Epithelial cell of proximal tubule (primary cell): Measurements from ENCODE around the gene COG2. TPM values are rescaled to one million over a fixed set of nuclear protein-coding genes. Genes with fewer than 3 reads are reported as not detected.

ENCODE experiments used
- DNase-seq: peaks from one replicate; pipeline ENCODE4 v3.0.0-alpha.2; 2011; ENCODE audit warnings: low read depth
- H3K4me3 ChIP-seq: 2 replicates; pipeline ENCODE4 v1.5.1; 2011; ENCODE audit warnings: low read depth, mild to moderate bottlenecking, low read length
- total RNA-seq: library from RNA; depleted of rRNA; stranded (reverse); fragments of >200 nt; gene quantifications from 2 replicates; pipeline ENCODE4 v1.2.3, GENCODE V29; 2015
- TF ChIP-seq, protein P1 (sequence below): conservative IDR thresholded peaks from 2 replicates; pipeline ENCODE4 v1.5.1; 2012; ENCODE audit warnings: low read depth, mild to moderate bottlenecking, low read length

The COG2 gene
- total RNA-seq, 1 donor from 2014 or later = 17.2 TPM

DNA sequence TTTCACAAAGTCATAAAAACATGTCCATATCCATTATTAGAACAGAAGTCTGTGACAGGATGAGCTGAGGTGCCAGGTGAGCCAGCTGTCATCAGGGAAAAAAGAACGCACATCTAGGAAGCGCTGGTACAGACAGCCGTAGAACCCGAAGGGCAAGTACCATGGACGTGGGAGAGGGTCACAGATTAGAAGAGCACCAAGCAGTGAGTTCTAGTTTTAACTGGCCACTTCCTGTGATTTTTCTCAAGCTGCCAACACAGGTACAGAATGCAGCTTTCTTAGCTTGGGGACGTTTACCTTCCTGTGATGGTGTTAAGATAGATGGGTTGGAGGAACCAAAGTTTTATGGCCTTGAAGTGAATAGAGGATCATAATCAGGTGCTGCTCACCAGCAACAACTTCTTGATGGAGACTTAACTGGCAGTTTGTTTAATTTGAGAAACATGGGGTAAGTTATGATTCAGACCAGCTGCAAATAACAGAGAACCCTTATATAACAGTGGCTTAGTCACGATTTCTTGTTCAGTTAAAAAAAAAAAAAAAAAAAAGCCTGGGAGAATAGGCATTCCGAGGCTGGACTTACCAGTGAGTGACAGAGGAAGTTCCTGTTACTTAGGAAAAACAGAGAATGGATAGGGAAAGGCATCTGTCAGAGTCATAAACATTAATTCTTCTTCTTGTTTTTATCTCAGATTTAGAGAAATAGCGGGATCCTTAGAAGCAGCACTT is 40.8 kb downstream of the COG2 start:
- H3K4me3 ChIP-seq = no peak overlapping the region
- no peak for DNase-seq
- TF ChIP-seq, protein P1, sequence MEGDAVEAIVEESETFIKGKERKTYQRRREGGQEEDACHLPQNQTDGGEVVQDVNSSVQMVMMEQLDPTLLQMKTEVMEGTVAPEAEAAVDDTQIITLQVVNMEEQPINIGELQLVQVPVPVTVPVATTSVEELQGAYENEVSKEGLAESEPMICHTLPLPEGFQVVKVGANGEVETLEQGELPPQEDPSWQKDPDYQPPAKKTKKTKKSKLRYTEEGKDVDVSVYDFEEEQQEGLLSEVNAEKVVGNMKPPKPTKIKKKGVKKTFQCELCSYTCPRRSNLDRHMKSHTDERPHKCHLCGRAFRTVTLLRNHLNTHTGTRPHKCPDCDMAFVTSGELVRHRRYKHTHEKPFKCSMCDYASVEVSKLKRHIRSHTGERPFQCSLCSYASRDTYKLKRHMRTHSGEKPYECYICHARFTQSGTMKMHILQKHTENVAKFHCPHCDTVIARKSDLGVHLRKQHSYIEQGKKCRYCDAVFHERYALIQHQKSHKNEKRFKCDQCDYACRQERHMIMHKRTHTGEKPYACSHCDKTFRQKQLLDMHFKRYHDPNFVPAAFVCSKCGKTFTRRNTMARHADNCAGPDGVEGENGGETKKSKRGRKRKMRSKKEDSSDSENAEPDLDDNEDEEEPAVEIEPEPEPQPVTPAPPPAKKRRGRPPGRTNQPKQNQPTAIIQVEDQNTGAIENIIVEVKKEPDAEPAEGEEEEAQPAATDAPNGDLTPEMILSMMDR = no peak

DNA sequence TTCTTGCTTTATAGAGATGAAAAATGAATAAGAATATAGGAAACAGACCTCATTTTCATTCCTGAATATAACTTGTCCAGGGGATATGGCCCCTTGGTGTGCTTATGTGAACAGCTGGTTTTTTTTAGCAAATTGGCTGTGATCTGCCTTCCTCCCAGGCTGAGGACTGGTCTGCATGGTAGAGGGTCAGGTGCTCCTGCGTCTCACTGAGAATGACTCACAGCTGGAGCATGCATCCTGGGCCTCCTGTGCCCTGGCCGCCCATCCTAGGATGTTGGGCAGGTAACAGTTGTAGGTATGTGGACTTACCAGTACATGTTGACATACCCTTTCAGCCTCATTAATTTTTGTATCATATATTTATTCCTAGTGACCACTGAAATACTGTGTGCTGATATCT is 41.9 kb downstream of the COG2 start:
- DNase-seq = no peak

DNA sequence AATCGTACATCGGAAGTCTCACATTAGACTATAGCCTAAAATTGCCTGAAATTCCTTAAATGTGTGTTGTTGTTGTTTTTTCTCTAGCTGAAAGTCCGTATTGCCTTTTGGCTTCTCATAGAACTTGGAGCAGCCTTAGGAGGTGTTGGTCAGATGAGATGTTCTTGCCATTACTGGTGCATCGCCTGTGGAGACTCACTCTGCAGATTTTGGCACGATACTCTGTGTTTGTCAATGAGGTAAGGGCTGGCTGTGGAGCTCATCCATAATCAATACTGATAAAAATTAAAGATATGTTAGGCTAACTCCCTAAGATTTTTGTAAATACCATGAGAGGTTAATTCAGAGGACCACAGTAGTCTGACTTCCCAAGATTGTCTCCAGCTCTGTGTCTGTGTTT is 42.7 kb downstream of the COG2 start:
- TF ChIP-seq, protein P1 = no peak
- no peak for DNase-seq
- no peak overlapping the region for H3K4me3 ChIP-seq

More for the DNA sequence above, 41.9 kb downstream of the COG2 start:
- TF ChIP-seq, protein P1 = no peak
- H3K4me3 ChIP-seq = no peak overlapping the region

DNA sequence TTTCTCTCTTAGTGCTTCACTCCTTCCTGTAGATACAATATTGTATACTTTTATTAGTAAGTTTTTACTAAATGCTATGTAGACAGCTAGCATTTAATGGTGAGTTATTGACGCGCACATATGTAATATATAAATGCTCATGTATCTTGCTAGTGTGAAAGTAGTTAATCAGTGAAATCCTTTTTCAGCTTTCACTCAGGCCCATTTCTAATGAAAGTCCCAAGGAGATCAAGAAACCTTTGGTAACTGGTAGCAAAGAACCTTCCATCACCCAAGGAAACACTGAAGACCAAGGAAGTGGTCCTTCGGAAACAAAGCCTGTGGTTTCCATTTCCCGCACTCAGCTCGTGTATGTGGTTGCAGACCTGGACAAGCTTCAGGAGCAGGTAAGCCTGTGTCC is 44.5 kb downstream of the COG2 start:
- no peak for DNase-seq
- TF ChIP-seq, protein P1 = no peak
- no peak overlapping the region for H3K4me3 ChIP-seq

DNA sequence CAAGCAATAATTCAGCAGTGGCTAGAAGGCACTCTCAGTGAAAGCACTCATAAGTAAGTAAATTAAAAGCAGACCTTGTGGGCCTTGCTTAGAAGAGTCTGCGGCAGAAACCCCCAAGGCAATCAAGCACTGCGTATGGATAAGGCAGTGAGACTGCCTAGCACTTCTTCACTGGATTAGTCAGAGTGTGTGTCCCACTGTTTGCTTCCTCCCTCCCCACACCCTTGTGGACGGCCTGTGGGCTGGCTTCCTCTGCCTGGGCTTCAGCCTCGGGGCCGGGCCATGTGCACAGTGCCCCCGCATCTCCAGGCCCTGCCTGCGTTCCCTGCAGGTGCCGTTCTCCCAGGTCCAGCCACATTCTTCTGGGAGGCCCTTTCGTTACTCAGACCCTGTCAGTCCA is 47.8 kb downstream of the COG2 start:
- no peak for DNase-seq
- no peak overlapping the region for H3K4me3 ChIP-seq
- TF ChIP-seq, protein P1 = no peak

DNA sequence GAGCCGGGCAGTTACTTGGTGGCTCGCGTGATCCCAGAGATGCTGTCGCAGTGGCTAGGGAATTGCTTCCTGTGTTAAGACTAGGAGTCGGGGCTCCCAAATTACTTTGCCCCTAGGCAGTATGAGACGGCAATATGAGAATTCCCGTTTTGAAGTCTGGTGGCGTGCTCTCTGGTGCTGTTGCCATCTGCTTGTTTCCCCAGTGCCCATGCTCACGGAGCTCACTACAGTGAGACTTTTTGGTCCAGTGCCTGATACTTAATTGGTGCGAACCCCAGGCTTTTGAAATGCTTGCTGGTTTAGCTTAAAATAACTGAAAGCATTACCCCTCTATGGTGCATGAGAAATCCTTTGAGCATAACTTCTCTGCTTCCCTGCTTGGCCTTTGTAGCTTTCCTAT is 49.3 kb downstream of the COG2 start:
- no peak overlapping the region for H3K4me3 ChIP-seq
- TF ChIP-seq, protein P1 = no peak
- DNase-seq = no peak

DNA sequence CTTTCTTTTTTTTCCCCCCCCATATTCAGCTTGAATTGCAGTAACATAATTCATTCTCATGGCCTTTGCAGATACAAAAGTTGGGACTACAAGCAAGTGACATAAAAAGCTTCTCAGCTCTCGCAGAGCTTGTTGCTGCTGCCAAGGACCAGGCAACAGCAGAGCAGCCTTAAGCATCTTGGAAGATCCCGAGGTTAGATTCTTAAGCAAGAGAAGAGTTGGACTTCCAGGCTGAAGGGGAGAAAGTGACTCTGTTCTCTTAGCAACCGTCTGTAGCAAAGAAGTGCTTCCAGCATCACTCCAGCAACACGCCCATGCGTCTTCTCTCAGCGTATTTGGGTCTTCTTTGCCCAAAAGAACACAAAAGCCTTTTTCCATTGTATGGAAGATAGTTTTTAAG is 50.9 kb downstream of the COG2 start:
- DNase-seq = no peak

More for the DNA sequence above, 50.9 kb downstream of the COG2 start:
- H3K4me3 ChIP-seq = no peak overlapping the region
- TF ChIP-seq, protein P1 = no peak
